IMR-90 (cell line): Measurements from ENCODE around the gene PGA4.

Experiments
- CEBPB ChIP-seq: IDR thresholded peaks from 2 replicates; pipeline ENCODE4 v1.6.1; 2012; ENCODE audit warnings: low read depth, low read length, improper control_type of control experiment
- CHD1 ChIP-seq: IDR thresholded peaks from 2 replicates; pipeline ENCODE4 v1.6.1; 2012; ENCODE audit warnings: low read depth, low read length, improper control_type of control experiment
- CTCF ChIP-seq: conservative IDR thresholded peaks from 2 replicates; pipeline ENCODE4 v1.5.1; 2012; ENCODE audit warnings: mild to moderate bottlenecking, low read depth, low read length, improper control_type of control experiment
- MAFK ChIP-seq: IDR thresholded peaks from 2 replicates; pipeline ENCODE4 v1.6.1; 2012; ENCODE audit warnings: low read depth, low read length, improper control_type of control experiment
- MAZ ChIP-seq: IDR thresholded peaks from 2 replicates; pipeline ENCODE4 v1.6.1; 2012; ENCODE audit warnings: low read depth, mild to moderate bottlenecking, low read length, improper control_type of control experiment, moderate library complexity, borderline replicate concordance
- POLR2A ChIP-seq: IDR thresholded peaks from 2 replicates; pipeline ENCODE4 v1.6.1; 2012; ENCODE audit warnings: mild to moderate bottlenecking, low read depth, low read length
- RAD21 ChIP-seq: IDR thresholded peaks from 2 replicates; pipeline ENCODE4 v1.6.1; 2012; ENCODE audit warnings: low read length, improper control_type of control experiment

GRCh38 chr11:61272731-61273130, 50.6 kb downstream of the PGA4 start:
- TF ChIP-seq CTCF (no peak), POLR2A (no peak), CEBPB (no peak), MAFK (no peak), RAD21 (no peak), CHD1 (no peak), MAZ (no peak)
